ENCODE measurements around the gene ERVH48-1.
"Not testable (repeated sequence)": the region's sequence is repeated elsewhere in the genome, so short reads cannot be mapped to it uniquely, and the experiment has no call there.

Gene ERVH48-1

DNA sequence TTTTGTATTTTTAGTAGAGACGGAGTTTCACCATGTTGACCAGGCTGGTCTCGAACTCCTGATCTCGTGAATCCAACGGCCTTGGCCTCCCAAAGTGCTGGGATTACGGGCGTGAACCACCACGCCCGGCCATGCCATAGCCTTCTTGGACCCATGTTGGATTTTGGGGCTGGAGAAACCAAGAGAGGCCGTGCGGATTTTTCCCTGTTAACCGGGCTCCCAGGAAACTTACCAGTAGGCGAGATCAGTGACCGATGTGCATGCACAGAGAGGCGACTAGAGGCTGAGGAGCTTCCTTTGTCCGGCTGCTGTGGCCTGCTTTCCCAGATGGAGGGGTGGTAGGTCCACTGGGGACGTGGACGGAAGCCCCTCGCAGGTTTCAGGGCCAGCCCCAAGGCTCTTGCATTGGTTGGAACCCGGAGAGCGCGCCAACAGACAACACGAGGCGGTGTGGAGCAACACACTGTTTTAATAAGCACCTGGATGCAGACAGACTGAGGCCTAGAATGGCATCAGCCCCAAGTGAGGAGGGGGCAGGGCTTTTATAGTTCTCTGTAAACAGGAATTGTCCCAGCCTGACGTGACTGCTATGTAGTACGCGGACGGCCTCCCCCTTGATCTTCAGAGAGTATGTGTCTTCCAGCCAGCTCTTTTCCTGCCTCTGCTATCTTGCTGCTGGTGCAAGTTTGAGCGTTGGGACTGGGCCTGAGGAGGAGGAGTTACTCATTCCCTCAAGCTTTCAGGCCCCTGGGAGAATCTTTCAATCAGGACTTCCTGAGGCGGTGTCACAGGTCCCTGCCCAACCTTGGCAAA lies at the start of gene ERVH48-1:
Gene ERVH48-1 (minus strand): TSS at position 517 of the 813 bp plus-strand sequence. CDS start 6,624 bp downstream, outside the sequence.
- no peak for DNase-seq

DNA sequence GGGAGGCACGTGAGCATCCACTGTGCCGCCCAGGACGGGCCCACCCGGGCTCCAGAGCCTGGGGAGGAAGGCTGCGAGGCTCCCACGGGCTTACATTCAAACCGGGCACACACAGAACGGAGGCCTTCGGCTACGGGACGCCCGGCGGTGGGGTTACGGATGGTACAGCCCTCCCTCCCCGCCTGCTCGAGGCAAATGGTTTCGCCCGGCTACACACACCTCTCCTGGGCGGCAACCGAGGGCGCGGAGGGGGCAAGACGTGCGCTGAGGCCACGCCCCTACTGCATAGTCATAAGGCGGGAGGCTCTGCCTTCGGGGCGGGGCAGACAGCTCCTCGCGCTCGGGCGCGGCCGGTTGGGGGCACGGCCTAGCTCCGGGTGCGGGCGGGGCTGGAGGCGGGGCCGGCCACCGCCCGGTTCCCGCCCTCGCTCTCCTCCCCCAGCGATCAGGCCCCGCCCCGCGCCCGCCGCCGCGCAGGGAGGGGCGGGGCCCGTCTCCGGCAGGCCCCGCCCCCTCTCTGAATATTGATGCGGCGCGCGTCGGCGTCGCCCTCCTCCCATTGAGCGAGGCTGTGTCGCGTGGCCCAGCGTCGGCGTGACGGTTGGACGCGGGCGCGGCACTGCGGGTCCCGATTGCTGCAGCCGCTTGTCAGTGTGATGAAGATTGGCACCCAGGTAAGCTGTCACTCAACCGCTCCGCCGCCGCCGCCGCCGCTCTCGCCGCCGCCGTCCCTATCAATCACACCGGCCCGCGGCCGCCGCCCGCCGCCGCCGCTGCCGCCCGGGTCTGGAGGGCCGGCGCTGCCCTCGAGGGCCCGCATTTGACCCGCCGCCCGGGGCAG lies 48.8 kb upstream of the ERVH48-1 start, which contains the start of gene PKNOX1:
Gene PKNOX1 (plus strand): TSS at position 572 of the 841 bp plus-strand sequence. CDS start 29,820 bp downstream, outside the sequence.
- DNase-seq = peak; percentile 99

DNA sequence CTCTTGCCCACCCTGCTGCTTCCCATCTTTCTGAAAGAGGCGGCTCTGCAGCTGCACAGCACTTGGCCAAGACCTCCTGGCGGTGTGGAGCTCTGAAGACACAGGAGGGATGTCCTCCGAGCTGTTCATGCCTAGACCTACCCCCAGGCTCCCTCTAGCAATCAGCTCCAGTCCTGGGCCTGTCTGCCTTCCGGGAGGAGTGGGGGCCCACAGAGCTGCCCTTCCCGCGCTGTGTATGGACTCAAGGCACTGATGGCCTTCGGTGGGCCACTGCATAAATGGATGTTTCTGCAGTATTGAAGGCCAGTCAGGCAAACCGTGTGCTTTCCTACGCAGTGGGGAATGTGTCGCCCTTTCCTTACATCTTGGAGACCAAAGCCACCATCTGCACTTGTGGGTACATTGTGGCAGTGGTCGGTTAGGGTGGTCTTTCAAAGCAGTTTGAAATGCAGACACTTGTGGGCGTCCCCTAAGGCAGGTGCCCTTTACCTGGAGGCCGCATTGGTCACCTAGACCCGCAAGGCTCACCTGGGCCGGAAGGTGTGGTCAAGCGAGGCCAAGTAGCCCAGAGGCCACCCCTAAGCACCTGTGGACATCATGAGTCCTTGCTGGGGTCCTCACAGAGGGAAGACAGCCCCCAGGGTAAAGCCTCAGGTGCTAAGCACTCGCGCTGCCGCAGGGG lies 48.0 kb upstream of the ERVH48-1 start:
- DNase-seq = no peak

DNA sequence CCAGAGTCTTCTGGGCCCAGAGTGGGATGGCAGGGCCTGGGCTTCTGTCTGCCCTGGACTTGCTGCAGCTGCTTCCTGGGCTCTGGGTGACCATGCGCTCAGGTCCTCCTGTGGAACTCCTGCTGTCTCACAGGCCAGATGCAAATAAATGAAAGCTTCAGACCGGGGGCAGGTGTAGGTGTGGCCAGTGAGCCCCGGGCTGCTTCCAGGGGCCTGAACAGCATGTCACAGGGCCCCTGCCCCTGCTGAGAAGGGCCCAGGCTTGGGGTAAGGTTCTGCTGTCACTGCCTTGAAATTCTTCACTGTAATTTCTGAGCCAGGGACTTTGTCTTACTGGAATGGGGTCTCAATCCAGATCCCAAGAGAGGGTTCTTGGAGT lies 46.5 kb upstream of the ERVH48-1 start:
- no peak for DNase-seq

DNA sequence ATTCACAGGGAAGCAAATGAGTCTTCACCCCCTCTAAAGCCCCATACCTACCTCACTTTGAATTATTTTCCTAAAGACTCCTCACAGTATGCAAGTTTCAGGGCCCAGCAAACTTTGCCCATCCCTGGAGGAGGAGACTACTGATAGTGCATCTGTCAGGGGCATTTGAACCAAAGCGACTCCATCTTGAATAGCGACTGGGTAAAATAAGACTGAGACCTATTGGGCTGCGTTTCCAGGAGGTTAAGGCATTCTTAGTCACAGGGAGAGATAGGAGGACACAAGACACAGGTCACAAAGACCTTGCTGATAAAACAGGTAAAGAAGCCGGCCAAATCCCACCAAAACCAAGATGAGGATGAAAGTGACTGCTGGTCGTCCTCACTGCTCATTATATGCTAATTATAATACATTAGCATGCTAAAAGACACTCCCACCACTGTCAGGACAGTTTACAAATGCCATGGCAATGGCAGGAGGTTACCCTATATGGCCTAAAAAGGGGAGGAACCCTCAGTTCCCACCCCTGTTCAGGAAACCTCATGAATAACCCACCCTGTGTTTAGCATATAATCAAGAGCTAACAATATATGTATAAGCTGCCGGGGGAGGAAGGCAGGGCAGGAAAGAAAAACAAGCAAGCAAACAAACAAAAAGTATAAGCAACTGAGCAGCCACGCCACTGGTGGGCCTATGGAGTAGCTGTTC lies 45.7 kb upstream of the ERVH48-1 start:
- DNase-seq = no peak

DNA sequence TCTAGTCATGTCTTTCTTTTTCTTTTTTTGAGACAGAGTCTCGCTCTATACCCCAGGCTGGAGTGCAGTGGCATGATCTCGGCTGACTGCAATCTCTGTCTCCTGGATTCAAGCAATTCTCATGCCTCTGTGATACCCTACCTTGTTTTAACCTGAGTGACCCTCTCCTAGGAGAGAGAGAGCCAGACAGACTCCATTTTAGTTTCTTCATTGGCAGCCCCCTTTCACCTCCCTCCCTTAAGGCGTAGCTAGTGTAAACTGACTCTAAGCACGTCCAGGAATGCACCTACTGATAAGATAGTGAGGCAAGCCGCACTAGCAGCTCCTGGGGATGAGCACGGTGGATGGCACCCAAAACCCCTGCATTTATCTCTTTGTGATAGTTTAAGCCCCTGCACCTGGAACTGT lies 43.8 kb upstream of the ERVH48-1 start:
- DNase-seq = no peak

DNA sequence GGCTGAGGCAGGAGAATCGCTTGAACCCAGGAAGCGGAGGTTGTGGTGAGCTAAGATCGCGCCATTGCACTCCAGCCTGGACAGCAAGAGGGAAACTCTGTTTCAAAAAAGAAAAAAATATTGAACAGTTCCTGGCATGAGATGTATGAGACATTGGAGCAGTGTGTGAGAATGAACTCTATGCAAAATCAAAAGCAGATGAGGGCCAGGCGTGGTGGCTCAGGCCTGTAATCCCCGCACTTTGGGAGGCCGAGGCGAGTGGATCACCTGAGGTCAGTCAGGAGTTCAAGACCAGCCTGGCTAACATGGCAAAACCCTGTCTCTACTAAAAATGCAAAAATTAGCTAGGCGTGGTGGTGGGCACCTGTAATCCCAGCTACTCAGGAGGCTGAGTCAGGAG lies 42.2 kb upstream of the ERVH48-1 start:
- not testable (repeated sequence) for DNase-seq

DNA sequence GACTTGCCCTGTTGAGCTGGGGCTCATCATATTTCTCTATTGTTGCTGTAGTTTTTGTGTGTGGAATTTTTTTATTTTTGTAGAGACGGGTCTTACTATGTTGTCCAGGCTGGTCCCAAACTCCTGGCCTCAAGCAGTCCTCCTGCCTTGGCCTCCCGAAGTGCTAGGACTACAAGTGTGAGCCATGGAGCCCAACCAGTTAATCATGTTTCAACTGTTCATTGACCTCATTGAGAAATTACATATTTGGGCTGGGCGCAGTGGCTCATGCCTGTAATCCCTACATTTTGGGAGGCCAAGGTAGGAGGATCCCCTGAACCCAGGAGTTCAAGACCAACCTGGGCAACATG lies 39.8 kb upstream of the ERVH48-1 start:
- DNase-seq = no peak

DNA sequence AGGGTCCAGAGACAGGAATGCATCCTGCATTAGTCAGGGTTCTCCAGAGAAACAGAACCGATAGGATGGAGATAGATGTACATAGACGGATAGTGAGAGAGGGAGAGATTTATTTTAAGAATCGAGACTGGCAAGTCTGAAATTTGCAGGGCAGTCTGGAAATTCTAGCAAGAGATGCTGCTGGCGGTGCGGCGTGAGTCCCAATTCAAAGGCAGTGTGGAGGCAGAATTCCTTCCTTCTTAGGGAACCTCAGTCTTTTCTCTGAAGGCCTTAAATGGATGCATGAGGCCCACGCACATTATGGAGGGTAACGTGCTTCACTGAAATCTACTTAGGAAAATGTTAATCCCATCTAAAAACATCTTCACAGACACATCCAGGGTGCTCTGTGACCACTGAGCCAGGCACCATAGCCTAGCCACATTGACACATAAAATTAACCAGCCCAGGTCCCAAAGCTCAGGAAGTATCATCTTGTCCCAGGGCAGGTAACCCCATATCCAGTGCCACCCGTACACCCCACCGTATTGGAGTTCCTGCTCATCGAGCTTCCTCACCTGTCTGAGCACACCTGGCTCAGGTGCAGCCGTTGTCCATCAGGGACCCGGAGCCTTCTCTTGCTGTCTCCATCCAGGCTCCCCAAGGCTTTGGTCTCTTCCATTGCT lies 39.2 kb upstream of the ERVH48-1 start:
- no peak for DNase-seq

DNA sequence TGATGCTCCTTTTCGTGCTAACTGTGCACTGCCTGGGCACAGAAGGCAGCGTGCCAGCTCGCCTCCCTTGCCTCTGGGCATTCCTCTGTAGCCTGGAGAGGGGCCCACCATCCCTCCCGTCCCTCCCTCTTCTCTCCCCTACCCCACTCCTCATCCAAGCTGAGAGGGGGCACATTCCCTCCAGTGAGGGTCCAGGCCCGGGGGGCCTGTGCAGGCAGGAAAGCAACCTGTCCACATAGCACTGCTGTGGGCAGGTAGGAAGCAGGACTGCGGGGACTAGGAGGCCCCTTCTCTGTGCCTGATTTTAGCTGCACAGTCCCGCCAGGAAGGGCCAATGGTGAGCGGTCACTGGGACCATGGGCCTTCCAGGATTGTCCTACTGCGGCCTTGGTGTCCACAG lies 38.7 kb upstream of the ERVH48-1 start:
- no peak for DNase-seq

DNA sequence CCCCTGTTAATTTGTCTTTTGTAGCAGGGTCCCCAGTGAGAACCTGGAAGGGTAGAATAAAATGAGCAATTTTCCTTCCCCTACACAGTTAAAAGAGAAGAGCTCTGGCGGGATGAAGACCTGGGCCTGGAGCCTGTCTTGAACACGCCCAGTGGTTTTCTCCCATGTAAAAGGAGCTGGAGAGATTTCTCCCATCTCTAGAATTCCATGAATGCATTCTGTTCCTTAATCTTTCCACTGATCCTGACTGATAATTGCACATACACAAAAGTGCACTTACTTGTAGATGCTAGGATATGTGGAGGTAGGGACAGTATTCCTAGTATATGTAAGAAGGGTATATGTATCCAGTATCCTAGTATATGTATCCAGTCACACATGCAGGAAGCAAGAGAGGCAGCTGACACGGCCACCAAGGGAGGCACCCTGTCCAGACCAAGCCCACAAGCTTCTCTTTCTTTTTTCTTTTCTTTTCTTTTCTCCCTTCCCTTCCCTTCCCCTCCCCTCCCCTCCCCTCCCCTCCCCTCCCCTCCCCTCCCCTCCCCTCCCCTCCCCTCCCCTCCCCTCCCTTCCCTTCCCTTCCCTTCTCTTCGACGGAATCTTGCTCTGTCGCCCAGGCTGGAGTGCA lies 37.1 kb upstream of the ERVH48-1 start:
- DNase-seq = no peak

DNA sequence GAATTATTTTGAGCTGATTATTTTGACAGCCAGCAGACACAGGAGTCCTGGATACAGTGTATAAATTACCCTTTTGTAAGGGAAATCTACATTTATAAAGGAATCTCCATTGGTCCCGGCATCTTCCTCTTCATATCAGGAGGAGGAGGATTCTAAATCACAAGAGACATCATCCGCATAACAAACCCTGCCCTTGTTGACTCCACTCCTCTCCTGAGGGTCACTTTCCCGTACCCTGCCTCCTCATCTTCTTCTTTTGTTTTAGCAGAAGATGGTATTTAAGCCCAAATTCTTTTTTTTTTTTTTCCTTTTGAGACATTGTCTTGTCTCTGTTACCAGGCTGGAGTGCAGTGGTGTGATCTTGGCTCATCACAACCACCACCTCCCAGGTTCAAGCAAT lies 34.3 kb upstream of the ERVH48-1 start:
- no peak for DNase-seq

DNA sequence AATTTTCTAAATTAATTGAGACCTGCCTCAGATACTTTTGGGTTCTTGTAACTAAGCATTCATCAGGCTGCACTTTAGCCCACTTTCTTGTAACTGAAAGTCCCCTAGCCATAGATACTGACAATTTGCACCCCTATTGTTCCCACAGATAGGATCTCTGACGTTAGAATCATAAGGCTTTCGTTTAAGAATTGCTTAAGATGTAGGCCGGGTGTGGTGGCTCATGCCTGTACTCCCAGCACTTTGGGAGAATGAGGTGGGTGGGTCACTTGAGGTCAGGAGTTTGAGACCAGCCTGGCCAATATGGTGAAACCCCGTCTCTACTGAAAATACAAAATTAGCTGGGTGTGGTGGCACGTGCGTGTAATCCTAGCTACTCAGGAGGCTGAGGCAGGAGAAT lies 32.7 kb upstream of the ERVH48-1 start:
- DNase-seq = not testable (repeated sequence)

DNA sequence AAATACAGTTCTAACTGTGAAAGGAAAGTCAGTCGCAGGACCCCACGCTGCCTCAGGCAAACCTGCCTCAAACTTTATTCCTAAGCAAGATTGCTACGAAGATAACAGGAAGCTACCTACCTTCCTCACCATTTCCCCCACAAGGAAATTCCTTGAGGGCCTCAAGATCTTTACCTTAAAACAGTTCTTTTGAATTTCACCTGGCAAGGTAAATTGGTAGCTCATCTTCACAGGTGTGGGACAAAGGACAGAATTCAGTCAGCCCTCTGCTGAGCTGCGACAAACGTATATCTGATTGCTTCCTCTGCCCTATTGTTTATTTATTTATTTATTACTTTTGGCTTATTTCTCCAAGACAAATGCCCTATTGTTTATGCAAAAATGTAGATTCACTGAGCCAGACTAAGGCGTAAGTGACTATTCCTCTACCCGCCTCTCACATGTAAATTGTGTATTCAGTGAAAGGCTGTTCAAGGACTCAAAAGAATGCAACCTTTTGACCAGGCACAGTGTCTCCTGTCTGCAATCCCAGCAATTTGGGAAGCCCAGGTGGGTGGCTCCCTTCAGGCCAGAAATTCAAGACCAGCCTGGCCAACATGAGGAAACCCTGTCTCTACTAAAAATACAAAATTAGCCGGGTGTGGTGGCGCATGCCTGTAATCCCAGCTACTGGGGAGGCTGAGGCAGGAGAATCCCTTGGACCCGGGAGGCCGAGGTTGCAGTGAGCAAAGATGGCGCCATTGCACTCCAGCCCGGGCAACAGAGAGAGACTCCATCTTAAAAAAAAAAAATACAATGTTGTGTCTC lies 31.6 kb upstream of the ERVH48-1 start:
- DNase-seq = no peak

DNA sequence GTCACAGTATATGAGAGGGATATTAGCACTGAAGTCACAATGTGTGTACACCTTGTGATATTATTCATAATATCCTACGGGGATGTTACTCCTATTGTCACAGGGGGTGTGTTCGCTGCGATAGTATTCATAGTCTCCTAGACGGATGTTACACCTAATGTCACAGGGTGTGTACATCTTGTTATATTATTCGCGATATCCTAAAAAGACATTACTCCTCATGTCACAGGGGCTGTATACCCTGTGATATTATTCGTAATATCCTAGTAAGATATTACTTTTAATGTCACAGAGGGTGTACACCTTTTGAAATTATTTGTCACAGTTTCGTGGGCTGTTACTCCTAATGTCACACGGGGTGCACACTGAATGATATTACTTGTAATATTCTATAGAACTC lies 25.8 kb upstream of the ERVH48-1 start:
- not testable (repeated sequence) for DNase-seq

DNA sequence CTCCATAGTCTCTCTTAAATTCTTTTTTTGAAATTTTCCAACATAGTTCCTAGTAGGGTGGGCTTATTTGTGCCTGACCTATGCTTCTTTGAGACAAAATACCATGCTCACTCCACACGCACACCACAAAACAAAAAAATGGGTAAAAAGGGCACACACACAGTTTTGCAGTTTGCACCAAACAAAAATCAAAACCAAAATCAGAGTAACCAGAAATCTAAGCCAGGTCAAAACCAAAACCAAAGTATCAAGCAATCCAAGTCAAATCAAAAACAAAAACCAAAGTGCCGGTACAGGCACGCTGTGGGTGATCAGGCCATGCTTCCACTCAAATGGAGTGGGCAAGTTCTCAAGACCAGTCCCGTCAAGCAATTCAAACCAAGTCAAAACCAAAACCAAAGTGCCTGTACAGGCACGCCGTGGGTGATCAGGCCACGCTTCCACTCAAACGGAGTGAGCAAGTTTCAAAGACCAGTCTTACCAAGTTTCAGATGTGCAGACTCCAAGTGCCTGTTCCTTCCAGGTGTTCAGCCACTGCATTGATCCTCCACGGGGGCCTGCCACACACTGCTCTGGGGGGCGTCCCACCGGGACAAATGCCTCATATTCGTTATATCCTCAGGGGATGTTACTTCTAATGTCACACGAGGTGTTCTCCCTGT lies 23.8 kb upstream of the ERVH48-1 start:
- not testable (repeated sequence) for DNase-seq

DNA sequence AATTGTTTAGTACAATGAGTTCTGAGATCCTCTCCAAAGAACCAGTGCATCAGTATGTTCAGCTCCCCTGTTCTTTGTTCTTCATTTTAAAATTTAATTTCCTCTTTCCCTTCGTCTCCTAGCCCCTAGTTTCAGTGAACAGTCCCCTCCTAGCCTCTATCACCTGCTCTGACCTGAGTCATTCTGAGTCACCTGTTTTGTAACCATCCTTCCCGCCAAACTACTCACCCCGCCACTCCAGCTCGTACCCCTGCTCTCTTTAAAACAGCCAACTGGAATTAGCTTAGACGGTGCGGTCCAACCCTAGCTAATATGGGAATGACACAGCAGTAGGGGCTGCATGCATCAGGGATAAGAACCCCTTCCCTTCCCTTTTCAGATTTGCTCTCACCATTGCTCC lies 16.8 kb upstream of the ERVH48-1 start:
- DNase-seq = no peak

DNA sequence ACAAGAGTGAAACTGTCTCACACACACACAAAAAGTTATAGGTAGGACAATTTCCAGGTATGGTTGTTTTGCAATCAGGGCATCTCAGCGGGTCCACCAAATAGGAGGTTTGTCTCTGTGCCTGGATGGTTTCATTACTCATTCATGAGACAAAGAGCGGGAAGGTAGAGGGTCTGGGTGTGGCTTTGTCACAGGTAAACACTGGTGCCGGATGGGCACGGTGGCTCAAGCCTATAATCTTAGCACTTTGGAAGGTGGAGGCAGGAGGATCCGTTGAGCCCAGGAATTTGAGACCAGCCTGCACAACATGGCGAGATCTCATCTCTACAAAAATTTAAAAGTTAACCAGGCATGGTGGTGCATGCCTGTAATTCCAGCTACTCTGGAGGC lies 16.3 kb upstream of the ERVH48-1 start:
- no peak for DNase-seq

DNA sequence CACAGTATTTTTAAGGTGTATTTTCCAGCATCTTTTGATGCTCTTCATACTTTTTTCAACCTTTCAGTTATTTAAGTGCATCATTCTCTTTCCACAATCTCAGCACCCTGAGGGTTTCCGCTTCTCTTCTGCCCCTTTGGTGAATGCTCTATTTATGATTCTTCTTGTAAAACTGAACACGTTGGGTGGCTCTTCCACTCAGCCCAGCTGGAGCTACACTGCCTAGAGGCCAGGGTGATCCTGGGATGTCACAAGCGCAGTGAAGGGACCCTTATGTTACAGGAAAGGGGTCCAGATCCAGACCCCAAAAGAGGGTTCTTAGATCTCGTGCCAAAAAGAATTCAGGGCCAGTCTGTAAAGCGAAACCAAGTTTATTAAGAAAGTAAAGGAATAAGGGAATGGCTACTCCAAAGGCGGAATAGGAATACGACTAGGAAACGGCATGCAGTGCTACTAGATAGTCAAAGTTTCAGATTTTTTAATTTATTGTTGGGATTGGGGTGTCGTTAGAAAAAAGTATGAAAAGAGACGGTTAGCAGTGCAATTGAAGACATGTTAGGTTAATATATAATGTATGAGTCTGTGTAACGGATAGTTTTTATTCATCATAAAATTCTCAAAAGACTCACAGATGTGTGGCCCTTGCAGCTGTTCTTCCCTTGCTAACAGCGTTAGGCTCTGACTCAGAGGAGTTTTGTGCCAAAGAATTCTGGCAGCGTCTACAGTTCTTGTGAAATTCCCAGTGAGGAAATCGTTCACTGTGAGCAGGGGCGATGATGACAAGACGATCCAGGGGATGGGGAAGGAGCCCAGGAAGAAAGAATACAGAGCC lies 14.4 kb upstream of the ERVH48-1 start:
- DNase-seq = no peak

All from activated CD4-positive, alpha-beta T cell treated with anti-CD3 and anti-CD28 coated beads, Interleukin-2, amount 50 U/mL, for 16 hours (primary cell).